CD8-positive, alpha-beta memory T cell (primary cell): ENCODE data around the gene KLC3. TPM values are rescaled to one million over a fixed set of nuclear protein-coding genes. Genes with fewer than 3 reads are reported as not detected.
A peak's percentile ranks its signal among the peaks of the same experiment; 100 is the strongest.

Experiments
- CTCF ChIA-PET: fragments of 350-600 bp; sonication (Branson Sonifier 250); formaldehyde crosslinking; loops from one replicate; lab custom pipeline; 2021; ENCODE audit warnings: antibody characterized with exemption; lab: Charles Lee
- POLR2A ChIA-PET: fragments of 350-600 bp; sonication (Branson Sonifier 250); formaldehyde crosslinking; loops from one replicate; lab custom pipeline; 2021; ENCODE audit warnings: antibody characterized with exemption; lab: Charles Lee
- DNase-seq, 5 donors: peaks; one replicate each; pipeline versions ENCODE4 v3.0.0 to v3.0.0-alpha.2; 2020 to 2022; ENCODE audit warnings: mixed read lengths in 1 of 5
- H3K27ac ChIP-seq: one replicate; pipeline ENCODE4 v1.7.0; 2013; ENCODE audit warnings: low read depth, mild to moderate bottlenecking, low read length, moderate library complexity
- H3K27me3 ChIP-seq: 2 replicates; pipeline ENCODE4 v1.7.0; 2013; ENCODE audit warnings: low read length, mild to moderate bottlenecking; ENCODE audit not compliant: insufficient read depth, poor library complexity, severe bottlenecking
- H3K36me3 ChIP-seq: 2 replicates; pipeline ENCODE4 v1.7.0; 2013; ENCODE audit warnings: mild to moderate bottlenecking, low read length, moderate library complexity; ENCODE audit not compliant: insufficient read depth
- H3K4me1 ChIP-seq: 2 replicates; pipeline ENCODE4 v1.7.0; 2013; ENCODE audit warnings: mild to moderate bottlenecking, low read length, moderate library complexity; ENCODE audit not compliant: insufficient read depth
- H3K4me3 ChIP-seq: 2 replicates; pipeline ENCODE4 v1.7.0; 2013; ENCODE audit warnings: mild to moderate bottlenecking, low read length
- H3K9me3 ChIP-seq: 2 replicates; pipeline ENCODE4 v1.7.0; 2013; ENCODE audit warnings: mild to moderate bottlenecking, low read length
- H3K27ac Mint-ChIP-seq, 8 donors: one replicate each; pipeline ENCODE4 v1.8.0; 2020 to 2021; ENCODE audit warnings: mixed read lengths in 8 of 8, mild to moderate bottlenecking in 6 of 8, inconsistent platforms in 3 of 8, moderate library complexity in 3 of 8
- H3K27me3 Mint-ChIP-seq, 2 donors: one replicate each; pipeline ENCODE4 v1.8.0; 2020 to 2021; ENCODE audit warnings: mixed read lengths in 2 of 2, mild to moderate bottlenecking in 1 of 2, moderate library complexity in 1 of 2
- H3K36me3 Mint-ChIP-seq, 3 donors: one replicate each; pipeline ENCODE4 v1.8.0; 2020 to 2021; ENCODE audit warnings: mixed read lengths in 3 of 3, inconsistent platforms in 1 of 3, mild to moderate bottlenecking in 1 of 3
- H3K4me1 Mint-ChIP-seq, 3 donors: one replicate each; pipeline ENCODE4 v1.8.0; 2020 to 2021; ENCODE audit warnings: mixed read lengths in 3 of 3, inconsistent platforms in 1 of 3, mild to moderate bottlenecking in 1 of 3
- H3K4me3 Mint-ChIP-seq, 7 donors: one replicate each; pipeline ENCODE4 v1.8.0; 2020 to 2021; ENCODE audit warnings: mixed read lengths in 7 of 7, mild to moderate bottlenecking in 6 of 7, moderate library complexity in 4 of 7, inconsistent platforms in 2 of 7
- H3K9me3 Mint-ChIP-seq, 5 donors: one replicate each; pipeline ENCODE4 v1.8.0; 2020 to 2022; ENCODE audit warnings: mixed read lengths in 5 of 5, mild to moderate bottlenecking in 3 of 5, moderate library complexity in 2 of 5, inconsistent platforms in 1 of 5
- polyA plus RNA-seq: library from polyadenylated mRNA; unstranded; fragments of 300-500 nt; fragmentation: Illumina TruSeq; gene quantifications from one replicate; pipeline ENCODE4 v1.2.3, GENCODE V29; 2021
- total RNA-seq, 2 experiments: library from RNA; stranded (reverse); gene quantifications; one replicate each; pipeline ENCODE4 v1.2.3, GENCODE V29; 2021

The KLC3 gene
- total RNA-seq (not detected), polyA plus RNA-seq (not detected)

- Mint-ChIP-seq H3K36me3 (no peaks in the 10 kb centered on the region), H3K9me3 (no peaks in the 10 kb centered on the region), H3K27me3 (peaks cover 17 to 42% of the 10 kb centered on the region in 2 donors), H3K27ac (peak within 1 kb of the TSS in 1 of 8 donors; percentile 65), H3K4me3 (peak within 1 kb of the TSS in 6 of 7 donors; percentile 46 to 73 (median 68)), H3K4me1 (peaks cover 7 to 9% (median 9%) of the 10 kb centered on the region in 3 donors)
- peak in 3 of 5 donors; percentile 24 to 34 (median 31) for DNase-seq
- H3K27me3 ChIP-seq = peaks cover 13% of the 10 kb centered on the region
- H3K9me3 ChIP-seq = no peaks in the 10 kb centered on the region
- CTCF ChIA-PET = no interaction called here
- no peak within 1 kb of the TSS for H3K4me3 ChIP-seq
- POLR2A ChIA-PET = no interaction called here
- no peaks in the 10 kb centered on the region for H3K36me3 ChIP-seq
- H3K27ac ChIP-seq = no peak within 1 kb of the TSS
- H3K4me1 ChIP-seq = peaks cover 9% of the 10 kb centered on the region
Observed at GRCh38 chr19:45340232-45340898, at the start of gene KLC3. Gene KLC3 (plus strand): TSS chr19:45340750. CDS start chr19:45345542, 4,792 bp downstream.

DNA sequence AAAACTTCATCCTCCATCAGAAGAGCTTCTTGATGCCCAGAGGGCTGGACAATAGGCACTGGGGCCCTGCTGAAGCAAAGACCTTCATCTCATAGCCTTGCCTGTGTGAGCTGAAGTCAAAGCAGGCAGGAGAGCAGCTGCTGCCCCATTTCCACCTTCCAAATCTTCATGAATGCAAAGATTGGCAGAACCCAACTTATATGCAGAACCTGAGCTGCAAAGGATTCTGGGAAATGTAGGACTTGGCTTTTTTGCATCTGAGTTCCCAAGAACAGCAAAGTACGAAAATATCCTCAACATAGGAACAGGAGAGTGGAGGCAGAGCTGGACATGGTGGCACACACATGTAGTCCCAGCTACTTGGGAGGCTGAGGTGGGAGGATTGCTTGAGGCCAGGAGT, 48.7 kb upstream of the KLC3 start:
- H3K27me3 ChIP-seq = no peaks in the 10 kb centered on the region
- no peaks in the 10 kb centered on the region for H3K4me1 ChIP-seq
- no peak overlapping the region for H3K27ac ChIP-seq
- no peak for DNase-seq
- H3K4me3 ChIP-seq = no peak overlapping the region
- H3K4me1 Mint-ChIP-seq = no peaks in the 10 kb centered on the region
- no peaks in the 10 kb centered on the region for H3K9me3 ChIP-seq
- H3K27me3 Mint-ChIP-seq = peaks cover 0 to 2% of the 10 kb centered on the region in 2 donors
- H3K36me3 Mint-ChIP-seq = peaks cover 24 to 69% (median 26%) of the 10 kb centered on the region in 3 donors
- ChIA-PET POLR2A (no interaction called here), CTCF (no interaction called here)
- H3K4me3 Mint-ChIP-seq = no peak overlapping the region
- no peak overlapping the region for H3K27ac Mint-ChIP-seq
- peaks cover 0 to 4% (median 0%) of the 10 kb centered on the region in 5 donors for H3K9me3 Mint-ChIP-seq
- H3K36me3 ChIP-seq = peaks cover 16% of the 10 kb centered on the region

DNA sequence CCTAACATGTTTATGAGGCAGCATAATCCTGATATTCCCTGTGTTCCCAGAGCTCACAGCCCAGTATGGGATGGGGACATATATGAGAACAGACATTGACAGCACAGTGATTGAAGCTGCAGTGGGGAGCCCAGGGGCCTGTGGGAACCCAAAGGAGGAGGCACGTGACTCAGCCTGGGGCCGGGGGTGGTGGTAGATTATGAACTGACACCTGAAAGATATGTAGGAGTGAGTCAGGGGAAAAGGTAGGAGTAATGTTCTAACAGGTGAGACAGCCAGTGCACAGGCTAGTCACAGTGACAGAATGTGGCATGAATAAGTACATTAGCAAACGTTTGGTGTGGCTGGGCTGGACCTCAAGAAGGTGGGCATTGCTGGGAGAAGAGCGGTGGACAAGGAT, 46.9 kb upstream of the KLC3 start:
- ChIA-PET POLR2A (no interaction called here), CTCF (no interaction called here)
- no peak for DNase-seq
- H3K27ac ChIP-seq = no peak overlapping the region
- H3K27me3 Mint-ChIP-seq = peaks cover 0 to 2% of the 10 kb centered on the region in 2 donors
- H3K27ac Mint-ChIP-seq = no peak overlapping the region
- no peaks in the 10 kb centered on the region for H3K27me3 ChIP-seq
- no peaks in the 10 kb centered on the region for H3K9me3 ChIP-seq
- H3K4me1 Mint-ChIP-seq = no peaks in the 10 kb centered on the region
- peaks cover 16% of the 10 kb centered on the region for H3K36me3 ChIP-seq
- no peak overlapping the region for H3K4me3 ChIP-seq
- H3K4me1 ChIP-seq = no peaks in the 10 kb centered on the region
- H3K9me3 Mint-ChIP-seq = peaks cover 0 to 4% (median 0%) of the 10 kb centered on the region in 5 donors
- H3K4me3 Mint-ChIP-seq = no peak overlapping the region
- peaks cover 25 to 74% (median 26%) of the 10 kb centered on the region in 3 donors for H3K36me3 Mint-ChIP-seq

GRCh38 chr19:45294291-45295029, 46.1 kb upstream of the KLC3 start:
- Histone ChIP-seq H3K9me3 (no peaks in the 10 kb centered on the region), H3K4me1 (no peaks in the 10 kb centered on the region), H3K27me3 (no peaks in the 10 kb centered on the region), H3K4me3 (no peak overlapping the region), H3K36me3 (peaks cover 16% of the 10 kb centered on the region), H3K27ac (no peak overlapping the region)
- Mint-ChIP-seq H3K4me3 (no peak overlapping the region), H3K4me1 (no peaks in the 10 kb centered on the region), H3K27ac (peak overlapping the region in 1 of 8 donors; percentile 70), H3K27me3 (peaks cover 0 to 2% of the 10 kb centered on the region in 2 donors), H3K36me3 (peaks cover 25 to 77% (median 27%) of the 10 kb centered on the region in 3 donors), H3K9me3 (peaks cover 0 to 4% (median 0%) of the 10 kb centered on the region in 5 donors)
- ChIA-PET POLR2A (no interaction called here), CTCF (no interaction called here)
- no peak for DNase-seq

- Histone ChIP-seq H3K9me3 (no peaks in the 10 kb centered on the region), H3K36me3 (peaks cover 7% of the 10 kb centered on the region), H3K27ac (no peak overlapping the region), H3K4me3 (no peak overlapping the region), H3K4me1 (no peaks in the 10 kb centered on the region), H3K27me3 (no peaks in the 10 kb centered on the region)
- ChIA-PET CTCF (no interaction called here), POLR2A (interaction anchor here (0.6 kb wide), 1 partner anchor 14 kb away, joined by 10 read pairs; no protein-coding TSS in a partner anchor)
- Mint-ChIP-seq H3K27me3 (peaks cover 0 to 2% of the 10 kb centered on the region in 2 donors), H3K9me3 (peaks cover 0 to 4% (median 0%) of the 10 kb centered on the region in 5 donors), H3K4me1 (no peaks in the 10 kb centered on the region), H3K4me3 (no peak overlapping the region), H3K36me3 (peaks cover 25 to 77% (median 29%) of the 10 kb centered on the region in 3 donors), H3K27ac (no peak overlapping the region)
- no peak for DNase-seq
Observed at GRCh38 chr19:45295873-45296272, 44.7 kb upstream of the KLC3 start.

- Histone ChIP-seq H3K27ac (no peak overlapping the region), H3K36me3 (peaks cover 4% of the 10 kb centered on the region), H3K4me1 (no peaks in the 10 kb centered on the region), H3K9me3 (no peaks in the 10 kb centered on the region), H3K4me3 (no peak overlapping the region), H3K27me3 (no peaks in the 10 kb centered on the region)
- H3K27ac Mint-ChIP-seq = no peak overlapping the region
- H3K4me3 Mint-ChIP-seq = no peak overlapping the region
- peaks cover 0 to 2% of the 10 kb centered on the region in 2 donors for H3K27me3 Mint-ChIP-seq
- peaks cover 22 to 76% (median 27%) of the 10 kb centered on the region in 3 donors for H3K36me3 Mint-ChIP-seq
- no peaks in the 10 kb centered on the region for H3K4me1 Mint-ChIP-seq
- no peak for DNase-seq
- H3K9me3 Mint-ChIP-seq = peaks cover 0 to 4% (median 0%) of the 10 kb centered on the region in 5 donors
- CTCF ChIA-PET = no interaction called here
- POLR2A ChIA-PET = no interaction called here
Observed at GRCh38 chr19:45296355-45296754, 44.2 kb upstream of the KLC3 start.

DNA sequence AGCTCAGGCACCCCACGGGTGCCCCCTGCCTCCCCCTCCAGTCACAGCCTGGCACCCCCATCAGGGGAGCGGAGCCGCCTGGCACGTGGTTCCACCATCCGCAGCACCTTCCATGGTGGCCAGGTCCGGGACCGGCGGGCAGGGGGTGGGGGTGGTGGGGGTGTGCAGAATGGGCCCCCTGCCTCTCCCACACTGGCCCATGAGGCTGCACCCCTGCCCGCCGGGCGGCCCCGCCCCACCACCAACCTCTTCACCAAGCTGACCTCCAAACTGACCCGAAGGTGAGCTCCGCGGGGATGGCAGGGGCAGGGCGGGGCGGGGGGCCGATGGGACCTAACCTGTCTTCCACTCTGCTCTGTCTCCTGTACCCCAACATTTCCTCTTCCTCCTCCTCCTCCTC, 42.9 kb upstream of the KLC3 start:
- Mint-ChIP-seq H3K36me3 (peaks cover 17 to 71% (median 19%) of the 10 kb centered on the region in 3 donors), H3K27ac (peak overlapping the region in 1 of 8 donors; percentile 19), H3K4me3 (no peak overlapping the region), H3K4me1 (no peaks in the 10 kb centered on the region), H3K27me3 (no peaks in the 10 kb centered on the region), H3K9me3 (peaks cover 0 to under 1% (median 0%) of the 10 kb centered on the region in 5 donors)
- H3K27ac ChIP-seq = no peak overlapping the region
- H3K27me3 ChIP-seq = no peaks in the 10 kb centered on the region
- no peaks in the 10 kb centered on the region for H3K36me3 ChIP-seq
- no peaks in the 10 kb centered on the region for H3K9me3 ChIP-seq
- DNase-seq = no peak
- no peak overlapping the region for H3K4me3 ChIP-seq
- ChIA-PET CTCF (no interaction called here), POLR2A (no interaction called here)
- H3K4me1 ChIP-seq = no peaks in the 10 kb centered on the region

DNA sequence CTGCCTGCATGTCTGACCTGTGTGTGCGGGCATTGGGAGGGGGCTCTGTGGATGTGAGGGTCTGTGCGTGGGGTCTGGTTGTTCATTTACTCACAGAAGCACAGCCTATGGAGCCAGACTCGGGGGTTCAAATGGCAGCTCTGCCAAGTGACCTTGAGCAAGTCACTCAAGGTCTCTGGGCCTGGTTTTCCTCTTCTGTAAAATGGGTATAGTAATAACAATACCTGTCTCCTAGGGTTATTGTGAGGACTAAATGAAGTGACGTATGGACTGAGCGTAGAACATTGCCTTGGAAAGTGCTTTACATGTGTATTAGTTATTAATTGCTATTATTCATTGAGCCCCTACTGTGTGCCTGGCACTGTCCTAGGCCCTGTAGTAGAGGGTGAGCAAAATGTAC, 42.3 kb upstream of the KLC3 start:
- ChIA-PET POLR2A (no interaction called here), CTCF (no interaction called here)
- Mint-ChIP-seq H3K36me3 (peaks cover 15 to 71% (median 18%) of the 10 kb centered on the region in 3 donors), H3K4me1 (no peaks in the 10 kb centered on the region), H3K27me3 (no peaks in the 10 kb centered on the region), H3K4me3 (no peak overlapping the region), H3K9me3 (no peaks in the 10 kb centered on the region), H3K27ac (no peak overlapping the region)
- H3K36me3 ChIP-seq = no peaks in the 10 kb centered on the region
- no peak overlapping the region for H3K4me3 ChIP-seq
- H3K27me3 ChIP-seq = no peaks in the 10 kb centered on the region
- DNase-seq = no peak
- H3K27ac ChIP-seq = no peak overlapping the region
- H3K9me3 ChIP-seq = no peaks in the 10 kb centered on the region
- H3K4me1 ChIP-seq = no peaks in the 10 kb centered on the region
